HG03439 (cell line): ENCODE measurements around the gene SSTR1.

ENCODE experiments used
- ATAC-seq: cut with Tn5 transposase; IDR thresholded peaks from one replicate; pipeline ENCODE4 v1.9.1; 2021; ENCODE audit warnings: mild to moderate bottlenecking, moderate library complexity; ENCODE audit not compliant: unreplicated experiment

The SSTR1 gene

GRCh38 chr14:38233218-38233617, 25.5 kb downstream of the SSTR1 start:
- ATAC-seq = no peak

- no peak for ATAC-seq
Measured at GRCh38 chr14:38238332-38238731, 30.6 kb downstream of the SSTR1 start.

- ATAC-seq = no peak
Measured at GRCh38 chr14:38238878-38239277, 31.2 kb downstream of the SSTR1 start.

GRCh38 chr14:38243696-38244240, 36.1 kb downstream of the SSTR1 start:
- no peak for ATAC-seq

- ATAC-seq = no peak
Measured at GRCh38 chr14:38248321-38249028, 40.8 kb downstream of the SSTR1 start.

GRCh38 chr14:38250331-38250730, 42.6 kb downstream of the SSTR1 start:
- ATAC-seq = no peak

GRCh38 chr14:38252066-38252710, 44.5 kb downstream of the SSTR1 start:
- ATAC-seq = no peak

GRCh38 chr14:38253676-38254075, 46.0 kb downstream of the SSTR1 start:
- ATAC-seq = no peak

GRCh38 chr14:38254571-38255407, 47.1 kb downstream of the SSTR1 start:
- no peak for ATAC-seq

GRCh38 chr14:38255408-38255672, 47.6 kb downstream of the SSTR1 start:
- no peak for ATAC-seq

- ATAC-seq = no peak
Measured at GRCh38 chr14:38255673-38256532, 48.2 kb downstream of the SSTR1 start, which contains the start of gene CLEC14A. TSS of gene CLEC14A (minus strand) at chr14:38256093. CDS start at chr14:38256022, 71 bp downstream.

- ATAC-seq = no peak
Measured at GRCh38 chr14:38256533-38256840, 48.8 kb downstream of the SSTR1 start.

- no peak for ATAC-seq
Measured at GRCh38 chr14:38257507-38257906, 49.8 kb downstream of the SSTR1 start.

- ATAC-seq = no peak
Measured at GRCh38 chr14:38261620-38262019, 53.9 kb downstream of the SSTR1 start.
